Panc1 (cell line): ENCODE results near the gene WDR70. TPM values are rescaled to one million over a fixed set of nuclear protein-coding genes. Genes with fewer than 3 reads are reported as not detected.

Experiments
- ATAC-seq: fragments of 200-7000 bp; cut with Tn5 transposase; 2 replicates; pipeline ENCODE4 v1.9.1; 2020; ENCODE audit warnings: mild to moderate bottlenecking, moderate library complexity
- BruUV-seq: library from RNA; stranded (reverse); fragments of 400-500 nt; replicated peaks from 2 replicates; lab custom pipeline; 2021; lab: Mats Ljungman, UMichigan
- CTCF ChIA-PET: fragments of 300-600 bp; sonication (Branson Sonifier 250); formaldehyde crosslinking; loops from one replicate; lab custom pipeline; 2022; ENCODE audit warnings: antibody characterized with exemption; lab: Charles Lee
- POLR2A ChIA-PET: fragments of 300-600 bp; sonication (Branson Sonifier 250); formaldehyde crosslinking; loops from one replicate; lab custom pipeline; 2022; ENCODE audit warnings: antibody characterized with exemption; lab: Charles Lee
- DNase-seq: peaks from one replicate; pipeline ENCODE4 v3.0.0-alpha.2; 2010; ENCODE audit warnings: low read depth, low spot score
- H3K27ac ChIP-seq: 2 replicates; pipeline ENCODE4 v1.5.1; 2011; ENCODE audit warnings: mild to moderate bottlenecking, low read length, inconsistent platforms
- H3K27me3 ChIP-seq: fragments of 200-500 bp; sonication (Bioruptor generic); 2 replicates; pipeline ENCODE4 v1.6.0; 2014; ENCODE audit warnings: low read length, inconsistent platforms; ENCODE audit not compliant: control insufficient read depth, insufficient read depth
- H3K36me3 ChIP-seq: fragments of 200-500 bp; sonication (Bioruptor generic); 2 replicates; pipeline ENCODE4 v1.5.1; 2014; ENCODE audit warnings: inconsistent platforms, mild to moderate bottlenecking, low read length, moderate library complexity; ENCODE audit not compliant: control insufficient read depth, insufficient read depth
- H3K4me1 ChIP-seq: 2 replicates; pipeline ENCODE4 v1.5.1; 2011; ENCODE audit warnings: inconsistent platforms, mild to moderate bottlenecking, low read length, moderate library complexity; ENCODE audit not compliant: control insufficient read depth, insufficient read depth
- H3K4me3 ChIP-seq, 2 experiments: 2 replicates each; pipeline ENCODE4 v1.5.1; 2011 to 2012; ENCODE audit warnings: low read depth in 2 of 2, low read length in 2 of 2, mild to moderate bottlenecking in 2 of 2, inconsistent platforms in 1 of 2, moderate library complexity in 1 of 2
- H3K9me3 ChIP-seq: fragments of 200-500 bp; sonication (Bioruptor generic); 2 replicates; pipeline ENCODE4 v1.5.1; 2014; ENCODE audit warnings: low read depth, mild to moderate bottlenecking, inconsistent platforms, low read length, moderate library complexity; ENCODE audit not compliant: control insufficient read depth, insufficient read depth
- CTCF ChIP-seq: fragments of 450-650 bp; IDR thresholded peaks from 2 replicates; pipeline ENCODE4 v1.5.1; 2017; ENCODE audit warnings: mild to moderate bottlenecking
- POLR2AphosphoS5 ChIP-seq: IDR thresholded peaks from 2 replicates; pipeline ENCODE4 v1.6.1; 2012; ENCODE audit warnings: mild to moderate bottlenecking, low read depth, low read length, moderate library complexity
- REST ChIP-seq, 2 experiments: IDR thresholded peaks; 2 replicates each; pipeline ENCODE4 v1.6.1; 2011 to 2012; ENCODE audit warnings: low read depth in 2 of 2, control low read depth in 1 of 2, low read length in 1 of 2, mild to moderate bottlenecking in 1 of 2, moderate library complexity in 1 of 2; ENCODE audit not compliant: insufficient read depth in 1 of 2
- SIN3A ChIP-seq: IDR thresholded peaks from 2 replicates; pipeline ENCODE4 v1.6.1; 2012; ENCODE audit warnings: low read depth, mild to moderate bottlenecking, low read length, moderate library complexity, borderline replicate concordance; ENCODE audit not compliant: insufficient read depth
- TCF7L2 ChIP-seq: IDR thresholded peaks from 2 replicates; pipeline ENCODE4 v1.6.1; 2011; ENCODE audit warnings: mild to moderate bottlenecking, low read depth, low read length, inconsistent platforms
- in situ Hi-C: cut with HindIII; loops from 2 replicates; pipeline ENCODE4 v1.10.0; 2016; ENCODE audit warnings: low sequenced_read_pairs, low pct_unique_long_range_greater_than_20kb
- intact Hi-C: fragments of 100-400 bp; cut with micrococcal nuclease; formaldehyde crosslinking; loops from one replicate; pipeline ENCODE4 v1.10.0; 2022; ENCODE audit not compliant: unreplicated experiment
- total RNA-seq: library from RNA; stranded (reverse); gene quantifications from one replicate; pipeline ENCODE4 v1.2.1, GENCODE V29; 2021; ENCODE audit not compliant: unreplicated experiment

Gene WDR70
- total RNA-seq, 1 experiment from 2014 or later: 29.5 TPM

DNA sequence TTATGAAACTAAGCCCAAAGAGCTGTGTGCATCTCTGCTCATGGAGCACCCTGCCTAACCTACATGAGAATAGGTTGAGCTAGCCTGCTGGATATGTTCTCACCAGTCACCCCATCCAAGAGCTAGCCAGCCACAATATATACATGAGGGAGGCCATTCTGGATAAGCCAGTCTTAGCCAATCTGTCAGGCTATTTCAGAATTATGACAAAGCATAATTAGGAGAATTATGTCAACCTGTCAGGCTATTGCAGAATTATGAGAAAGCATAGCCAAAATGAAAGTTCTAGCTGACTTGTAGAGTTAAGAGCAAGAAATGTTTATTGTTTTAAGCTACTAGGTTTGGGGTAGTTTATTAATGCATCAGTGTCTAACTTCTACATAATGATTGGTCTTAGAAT, 189.8 kb downstream of the WDR70 start:
- Histone ChIP-seq H3K4me3 (no peak overlapping the region), H3K4me1 (no peaks in the 10 kb centered on the region), H3K27me3 (no peaks in the 10 kb centered on the region), H3K27ac (no peak overlapping the region), H3K36me3 (no peaks in the 10 kb centered on the region), H3K9me3 (no peaks in the 10 kb centered on the region)
- CTCF ChIA-PET: no interaction called here
- TF ChIP-seq POLR2AphosphoS5: no peak
- no peak for TF ChIP-seq CTCF
- no peak for TF ChIP-seq TCF7L2
- TF ChIP-seq SIN3A: no peak
- no peak for TF ChIP-seq REST (IDR thresholded peaks at IDR 0.05; ENCODE audit: insufficient read depth in 1 of 2, low read depth in 2 of 2, low read length in 1 of 2)
- BruUV-seq: no TSS peak
- ATAC-seq (no peak), DNase-seq (no peak)
- POLR2A ChIA-PET: no interaction called here
- intact Hi-C loops: no loop called here
- in situ Hi-C loops: no loop called here

DNA sequence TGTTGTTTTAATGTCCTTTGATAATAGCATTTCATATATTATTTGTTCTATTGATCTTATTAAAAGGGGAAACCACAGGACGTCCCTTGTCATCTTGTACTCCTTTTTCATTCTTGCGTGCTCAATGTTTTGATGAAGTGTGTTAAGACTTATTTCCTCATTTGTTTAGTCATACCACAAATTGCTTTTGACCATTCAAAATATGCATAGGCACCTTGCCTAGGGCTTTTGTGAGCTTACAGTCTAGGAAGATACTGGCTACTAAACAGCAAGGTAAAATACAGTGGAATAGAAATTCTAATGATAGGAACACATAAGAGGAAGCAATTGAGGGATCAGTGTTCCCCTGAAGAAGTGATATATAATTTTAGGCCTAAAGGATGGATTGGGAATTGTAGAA, 190.3 kb downstream of the WDR70 start:
- Histone ChIP-seq H3K36me3 (no peaks in the 10 kb centered on the region), H3K4me1 (no peaks in the 10 kb centered on the region), H3K27me3 (no peaks in the 10 kb centered on the region), H3K27ac (no peak overlapping the region), H3K9me3 (no peaks in the 10 kb centered on the region), H3K4me3 (no peak overlapping the region)
- in situ Hi-C loops: no loop called here
- no peak for DNase-seq
- CTCF ChIA-PET: no interaction called here
- POLR2A ChIA-PET: no interaction called here
- no peak for ATAC-seq
- no TSS peak for BruUV-seq
- TF ChIP-seq TCF7L2 (no peak), REST (IDR thresholded peaks at IDR 0.05; ENCODE audit: insufficient read depth in 1 of 2, low read depth in 2 of 2, low read length in 1 of 2) (no peak), CTCF (no peak), SIN3A (no peak), POLR2AphosphoS5 (no peak)
- intact Hi-C loops: no loop called here
